B cell (primary cell): ENCODE results near the gene TMEM63A. TPM values are rescaled to one million over a fixed set of nuclear protein-coding genes. Genes with fewer than 3 reads are reported as not detected.
A peak's percentile ranks its signal among the peaks of the same experiment; 100 is the strongest.

Source experiments
- ATAC-seq: fragments of 200-7000 bp; cut with Tn5 transposase; one replicate; pipeline ENCODE4 v1.10.0; 2021; ENCODE audit warnings: low read depth, mild to moderate bottlenecking, moderate number of reproducible peaks, moderate library complexity
- CTCF ChIA-PET: fragments of 350-600 bp; sonication (Branson Sonifier 250); formaldehyde crosslinking; loops from one replicate; lab custom pipeline; 2021; ENCODE audit warnings: antibody characterized with exemption, inconsistent platforms; lab: Charles Lee
- POLR2A ChIA-PET: fragments of 350-600 bp; sonication (Branson Sonifier 250); formaldehyde crosslinking; loops from one replicate; lab custom pipeline; 2021; ENCODE audit warnings: antibody characterized with exemption; lab: Charles Lee
- DNase-seq: peaks from one replicate; pipeline ENCODE4 v3.0.0; 2013
- H2AFZ ChIP-seq: 2 replicates; pipeline ENCODE4 v1.6.1; 2012; ENCODE audit warnings: mild to moderate bottlenecking, low read depth, low read length; ENCODE audit not compliant: insufficient read depth, poor library complexity, severe bottlenecking
- H3K27ac ChIP-seq, 2 donors: 1 replicate in 1 of 2; 2 replicates in 1 of 2; pipeline ENCODE4 v1.5.1; 2012 to 2013; ENCODE audit warnings: low read length in 2 of 2, mild to moderate bottlenecking in 2 of 2, moderate library complexity in 1 of 2
- H3K27me3 ChIP-seq, 4 experiments: fragments of 200-600 bp in 1 of 4; sonication (generic) in 1 of 4; replicated peaks in 1 of 4; 1 replicate in 2 of 4; 2 replicates in 2 of 4; pipeline versions ENCODE4 v1.6.1 to v1.7.0; 2013 to 2016; ENCODE audit warnings: low read length in 3 of 4, mild to moderate bottlenecking in 2 of 4, mixed read lengths in 1 of 4, moderate library complexity in 1 of 4; ENCODE audit not compliant: insufficient read depth in 4 of 4, control insufficient read depth in 3 of 4; ENCODE audit errors: control extremely low read depth in 1 of 4
- H3K36me3 ChIP-seq, 2 experiments: replicated peaks in 1 of 2; 1 replicate in 1 of 2; 2 replicates in 1 of 2; pipeline versions ENCODE4 v1.6.1 to v1.7.1; 2013; ENCODE audit warnings: low read length in 1 of 2; ENCODE audit not compliant: insufficient read depth in 2 of 2, control insufficient read depth in 1 of 2; ENCODE audit errors: control extremely low read depth in 1 of 2, extremely low read depth in 1 of 2
- H3K4me1 ChIP-seq, 2 donors: fragments of 200-600 bp in 1 of 2; sonication (generic) in 1 of 2; 1 replicate in 1 of 2; 2 replicates in 1 of 2; pipeline versions ENCODE4 v1.5.1 to v1.6.1; 2013 to 2017; ENCODE audit warnings: low read length in 2 of 2; ENCODE audit not compliant: control insufficient read depth in 2 of 2, insufficient read depth in 2 of 2
- H3K4me2 ChIP-seq: replicated peaks from 2 replicates; pipeline ENCODE3; 2012; ENCODE audit warnings: mild to moderate bottlenecking, low read depth, low read length; ENCODE audit not compliant: poor library complexity, severe bottlenecking
- H3K4me3 ChIP-seq, 5 experiments: fragments of 200-600 bp in 1 of 5; sonication (generic) in 1 of 5; 1 replicate in 3 of 5; 2 replicates in 2 of 5; pipeline versions ENCODE4 v1.5.1 to v1.7.0; 2011 to 2016; ENCODE audit warnings: low read length in 4 of 5, mild to moderate bottlenecking in 4 of 5, low read depth in 2 of 5, control low read depth in 1 of 5, moderate library complexity in 1 of 5; ENCODE audit not compliant: insufficient read depth in 1 of 5; ENCODE audit errors: control extremely low read depth in 1 of 5, extremely low read depth in 1 of 5
- H3K79me2 ChIP-seq: fragments of 200-600 bp; sonication (generic); one replicate; pipeline ENCODE4 v1.6.0; 2016; ENCODE audit warnings: low read length; ENCODE audit not compliant: control insufficient read depth, insufficient read depth
- H3K9ac ChIP-seq: fragments of 200-600 bp; sonication (generic); 2 replicates; pipeline ENCODE4 v1.6.1; 2017; ENCODE audit warnings: mild to moderate bottlenecking, low read length, moderate library complexity
- H3K9me3 ChIP-seq, 3 donors: one replicate each; pipeline versions ENCODE4 v1.6.1 to v1.7.1; 2013; ENCODE audit warnings: low read length in 2 of 3; ENCODE audit not compliant: control insufficient read depth in 2 of 3, insufficient read depth in 1 of 3; ENCODE audit errors: control extremely low read depth in 1 of 3
- H4K20me1 ChIP-seq: 2 replicates; pipeline ENCODE4 v1.6.0; 2012; ENCODE audit warnings: mild to moderate bottlenecking, low read length; ENCODE audit not compliant: insufficient read depth, control insufficient read depth, poor library complexity, severe bottlenecking
- H3K27ac Mint-ChIP-seq: one replicate; pipeline ENCODE4 v1.8.0; 2021; ENCODE audit warnings: mixed read lengths
- H3K27me3 Mint-ChIP-seq: one replicate; pipeline ENCODE4 v1.8.0; 2021; ENCODE audit warnings: mixed read lengths
- H3K4me1 Mint-ChIP-seq: one replicate; pipeline ENCODE4 v1.8.0; 2021; ENCODE audit warnings: mixed read lengths
- H3K4me3 Mint-ChIP-seq: one replicate; pipeline ENCODE4 v1.8.0; 2021; ENCODE audit warnings: mixed read lengths
- H3K9me3 Mint-ChIP-seq: one replicate; pipeline ENCODE4 v1.8.0; 2022; ENCODE audit warnings: mixed read lengths; ENCODE audit not compliant: insufficient read depth
- EZH2 ChIP-seq: IDR thresholded peaks from 2 replicates; pipeline ENCODE4 v1.6.1; 2012; ENCODE audit warnings: borderline replicate concordance, low read depth, mild to moderate bottlenecking, moderate library complexity, low read length; ENCODE audit not compliant: insufficient read depth, poor library complexity, severe bottlenecking
- WGBS: methylation state at CpG from one replicate; pipeline ENCODE4 v1.1.5; 2013; ENCODE audit warnings: missing lambda C conversion rate; ENCODE audit not compliant: insufficient coverage; 5-methylcytosine and 5-hydroxymethylcytosine counted together
- intact Hi-C: fragments of 100-400 bp; cut with micrococcal nuclease; formaldehyde crosslinking; loops from one replicate; pipeline ENCODE4 v1.10.0; 2022
- polyA plus RNA-seq: library from polyadenylated mRNA; depleted of rRNA; stranded (reverse); fragments of >200 nt; gene quantifications from 2 replicates; pipeline ENCODE4 v1.2.3, GENCODE V29; 2012
- total RNA-seq, 2 donors: library from RNA; stranded (reverse); fragments of 120-200 nt in 1 of 2; gene quantifications; 1 replicate in 1 of 2; 2 replicates in 1 of 2; pipeline versions ENCODE4 v1.2.3 to v1.2.4, GENCODE V29; 2013 to 2022
- TF ChIP-seq, protein P1 (sequence below): fragments of 200-600 bp; IDR thresholded peaks from one replicate; pipeline ENCODE4 v1.8.0; 2022; ENCODE audit warnings: antibody characterized with exemption, mild to moderate bottlenecking

Gene TMEM63A
- total and polyA plus RNA-seq, 2 donors (not counting 1 experiment from before 2014, with no cell fraction given) = 209 to 238 TPM

GRCh38 chr1:225877580-225877979 is 4.6 kb downstream of the TMEM63A start:
- no peaks in the 10 kb centered on the region for H3K27me3 Mint-ChIP-seq
- H3K36me3 ChIP-seq = peaks cover 0 to 54% of the 10 kb centered on the region in 2 experiments
- CTCF ChIA-PET = interaction anchor here (0.8 to 4.2 kb wide), 7 partner anchors 17 to 403 kb away, joined by 3 to 35 read pairs (median 4); no protein-coding TSS in a partner anchor
- H3K9ac ChIP-seq = no peak overlapping the region
- no peak for ATAC-seq
- peak; percentile 39 for DNase-seq
- 83% methylated on average over 10 of the region's 10 CpGs for WGBS
- H3K27ac Mint-ChIP-seq = peak overlapping the region; percentile 84
- H3K27ac ChIP-seq = no peak overlapping the region
- no peak overlapping the region for H3K4me2 ChIP-seq
- no peak for TF ChIP-seq EZH2
- TF ChIP-seq, protein P1, sequence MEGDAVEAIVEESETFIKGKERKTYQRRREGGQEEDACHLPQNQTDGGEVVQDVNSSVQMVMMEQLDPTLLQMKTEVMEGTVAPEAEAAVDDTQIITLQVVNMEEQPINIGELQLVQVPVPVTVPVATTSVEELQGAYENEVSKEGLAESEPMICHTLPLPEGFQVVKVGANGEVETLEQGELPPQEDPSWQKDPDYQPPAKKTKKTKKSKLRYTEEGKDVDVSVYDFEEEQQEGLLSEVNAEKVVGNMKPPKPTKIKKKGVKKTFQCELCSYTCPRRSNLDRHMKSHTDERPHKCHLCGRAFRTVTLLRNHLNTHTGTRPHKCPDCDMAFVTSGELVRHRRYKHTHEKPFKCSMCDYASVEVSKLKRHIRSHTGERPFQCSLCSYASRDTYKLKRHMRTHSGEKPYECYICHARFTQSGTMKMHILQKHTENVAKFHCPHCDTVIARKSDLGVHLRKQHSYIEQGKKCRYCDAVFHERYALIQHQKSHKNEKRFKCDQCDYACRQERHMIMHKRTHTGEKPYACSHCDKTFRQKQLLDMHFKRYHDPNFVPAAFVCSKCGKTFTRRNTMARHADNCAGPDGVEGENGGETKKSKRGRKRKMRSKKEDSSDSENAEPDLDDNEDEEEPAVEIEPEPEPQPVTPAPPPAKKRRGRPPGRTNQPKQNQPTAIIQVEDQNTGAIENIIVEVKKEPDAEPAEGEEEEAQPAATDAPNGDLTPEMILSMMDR = no peak
- no peak overlapping the region for H3K4me3 ChIP-seq
- H2AFZ ChIP-seq = no peak overlapping the region
- no peaks in the 10 kb centered on the region for H3K27me3 ChIP-seq
- POLR2A ChIA-PET = interaction anchor here (0.7 kb wide), 1 partner anchor 100 kb away, joined by 3 read pairs; the partner anchor contains the start of gene SRP9
- no peaks in the 10 kb centered on the region for H3K9me3 Mint-ChIP-seq
- peaks cover 42% of the 10 kb centered on the region for H3K4me1 Mint-ChIP-seq
- H3K4me1 ChIP-seq = peaks cover 30 to 34% of the 10 kb centered on the region in 2 donors
- H3K4me3 Mint-ChIP-seq = no peak overlapping the region
- intact Hi-C loops = no loop called here
- H3K9me3 ChIP-seq = no peaks in the 10 kb centered on the region
- H3K79me2 ChIP-seq = peaks cover 67% of the 10 kb centered on the region
- H4K20me1 ChIP-seq = peaks cover 73% of the 10 kb centered on the region

DNA sequence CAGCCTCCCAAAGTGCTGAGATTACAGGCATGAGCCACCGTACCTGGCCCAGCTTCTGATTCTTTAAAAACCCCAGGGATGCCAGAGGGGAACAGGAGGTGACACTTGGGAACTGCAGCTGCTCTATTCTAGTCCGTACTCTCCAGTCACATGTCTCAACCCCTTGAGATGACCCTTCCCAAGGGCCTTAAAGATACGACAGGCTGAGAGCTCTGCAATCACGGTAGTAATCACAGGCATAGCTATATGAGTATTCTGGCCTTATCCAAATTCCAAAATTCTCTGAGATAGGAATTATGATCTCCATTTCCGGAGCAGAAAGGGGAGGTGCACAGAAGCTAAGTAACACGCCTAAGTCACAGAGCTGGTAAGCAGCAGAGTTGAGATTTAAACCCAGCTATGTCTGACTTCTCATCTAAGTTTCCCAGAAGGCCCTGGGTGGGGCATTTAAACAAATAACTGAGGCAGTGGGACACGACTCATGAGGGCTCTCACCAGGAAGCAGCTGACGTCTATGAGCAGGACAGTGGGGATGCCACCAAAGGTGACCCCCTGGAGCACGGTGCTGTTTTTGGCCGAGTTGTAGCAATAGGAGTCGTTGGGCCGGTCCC is 5.2 kb downstream of the TMEM63A start:
- peaks cover 0 to 57% of the 10 kb centered on the region in 2 experiments for H3K36me3 ChIP-seq
- no peak overlapping the region for H3K4me3 Mint-ChIP-seq
- no peaks in the 10 kb centered on the region for H3K27me3 Mint-ChIP-seq
- peaks cover 30 to 34% of the 10 kb centered on the region in 2 donors for H3K4me1 ChIP-seq
- H4K20me1 ChIP-seq = peaks cover 79% of the 10 kb centered on the region
- H3K9me3 ChIP-seq = no peaks in the 10 kb centered on the region
- POLR2A ChIA-PET = interaction anchor here (0.7 kb wide), 1 partner anchor 99 kb away, joined by 3 read pairs; the partner anchor contains the start of gene SRP9
- H3K9ac ChIP-seq = no peak overlapping the region
- H3K79me2 ChIP-seq = peaks cover 62% of the 10 kb centered on the region
- WGBS = 95% methylated on average over 10 of the region's 12 CpGs
- TF ChIP-seq, protein P1 = no peak
- no peak for TF ChIP-seq EZH2
- no peak overlapping the region for H3K27ac Mint-ChIP-seq
- no peaks in the 10 kb centered on the region for H3K27me3 ChIP-seq
- intact Hi-C loops = no loop called here
- DNase-seq = no peak
- ATAC-seq = no peak
- peaks cover 42% of the 10 kb centered on the region for H3K4me1 Mint-ChIP-seq
- no peak overlapping the region for H2AFZ ChIP-seq
- no peaks in the 10 kb centered on the region for H3K9me3 Mint-ChIP-seq
- no peak overlapping the region for H3K4me2 ChIP-seq
- no peak overlapping the region for H3K27ac ChIP-seq
- CTCF ChIA-PET = interaction anchor here (0.6 to 4.2 kb wide), 6 partner anchors 17 to 96 kb away, joined by 4 to 35 read pairs (median 4); no protein-coding TSS in a partner anchor
- no peak overlapping the region for H3K4me3 ChIP-seq
